Measurements from ENCODE around the gene LARGE1.

The LARGE1 gene

GRCh38 chr22:33735978-33736377 is 184.3 kb downstream of the LARGE1 start:
- Histone ChIP-seq H3K9ac (ENCODE audit: low read depth, low read length) (no peak overlapping the region), H3K27ac (ENCODE audit: low read depth, low read length) (no peak overlapping the region), H3K36me3 (ENCODE audit: control insufficient read depth, insufficient read depth, low read length) (no peaks in the 10 kb centered on the region), H3K4me3 (ENCODE audit: low read depth, low read length) (no peak overlapping the region), H3K9me3 (ENCODE audit: control insufficient read depth, insufficient read depth, low read length) (no peaks in the 10 kb centered on the region), H3K4me1 (ENCODE audit: control insufficient read depth, insufficient read depth, low read length) (peaks cover 40% of the 10 kb centered on the region), H3K27me3 (ENCODE audit: control insufficient read depth, insufficient read depth, low read length) (no peaks in the 10 kb centered on the region)

GRCh38 chr22:33728847-33729246 is 191.4 kb downstream of the LARGE1 start:
- H3K27ac ChIP-seq (ENCODE audit: low read depth, low read length) = no peak overlapping the region
- no peak overlapping the region for H3K9ac ChIP-seq (ENCODE audit: low read depth, low read length)
- H3K27me3 ChIP-seq (ENCODE audit: control insufficient read depth, insufficient read depth, low read length) = no peaks in the 10 kb centered on the region
- no peak overlapping the region for H3K4me3 ChIP-seq (ENCODE audit: low read depth, low read length)
- no peaks in the 10 kb centered on the region for H3K36me3 ChIP-seq (ENCODE audit: control insufficient read depth, insufficient read depth, low read length)
- peaks cover 6% of the 10 kb centered on the region for H3K4me1 ChIP-seq (ENCODE audit: control insufficient read depth, insufficient read depth, low read length)
- H3K9me3 ChIP-seq (ENCODE audit: control insufficient read depth, insufficient read depth, low read length) = no peaks in the 10 kb centered on the region

DNA sequence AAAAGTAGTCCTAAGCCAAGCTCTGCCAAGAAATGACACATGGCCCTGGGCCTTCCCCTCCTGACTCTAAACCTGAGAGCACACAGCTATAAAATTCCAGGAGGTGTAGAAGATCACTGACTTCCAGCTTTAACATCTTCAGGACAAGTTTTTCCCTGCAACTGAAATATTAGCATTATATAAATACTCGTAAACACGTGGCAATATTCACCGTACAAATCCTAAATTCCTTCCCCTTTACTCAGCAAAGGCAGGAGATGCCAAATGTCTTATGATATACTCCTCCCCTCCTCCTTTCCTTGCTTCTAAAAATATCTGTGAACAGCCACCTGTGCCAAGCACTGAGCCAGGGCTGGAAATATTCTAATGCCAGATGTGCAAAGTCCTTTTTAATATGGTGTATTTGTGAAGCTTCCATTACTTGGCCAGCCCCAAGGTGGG is 194.0 kb downstream of the LARGE1 start:
- H3K27ac ChIP-seq (ENCODE audit: low read depth, low read length) = no peak overlapping the region
- H3K9ac ChIP-seq (ENCODE audit: low read depth, low read length) = no peak overlapping the region
- 0 out of 2 replicates have a peak, but pooled peaks cover under 1% of the 10 kb centered on the region for H3K9me3 ChIP-seq (ENCODE audit: control insufficient read depth, insufficient read depth, low read length)
- no peak overlapping the region for H3K4me3 ChIP-seq (ENCODE audit: low read depth, low read length)
- H3K36me3 ChIP-seq (ENCODE audit: control insufficient read depth, insufficient read depth, low read length) = no peaks in the 10 kb centered on the region
- peaks cover 3% of the 10 kb centered on the region; the same call in 1 of the 2 replicates for H3K4me1 ChIP-seq (ENCODE audit: control insufficient read depth, insufficient read depth, low read length)
- H3K27me3 ChIP-seq (ENCODE audit: control insufficient read depth, insufficient read depth, low read length) = no peaks in the 10 kb centered on the region

- no peak overlapping the region for H3K27ac ChIP-seq (ENCODE audit: low read depth, low read length)
Measured at GRCh38 chr22:33723915-33724314, 196.4 kb downstream of the LARGE1 start.

GRCh38 chr22:33722816-33723215 is 197.5 kb downstream of the LARGE1 start:
- Histone ChIP-seq H3K9me3 (ENCODE audit: control insufficient read depth, insufficient read depth, low read length) (peaks cover 9% of the 10 kb centered on the region; the same call in 1 of the 2 replicates), H3K9ac (ENCODE audit: low read depth, low read length) (no peak overlapping the region), H3K27ac (ENCODE audit: low read depth, low read length) (no peak overlapping the region), H3K4me3 (ENCODE audit: low read depth, low read length) (no peak overlapping the region), H3K27me3 (ENCODE audit: control insufficient read depth, insufficient read depth, low read length) (no peaks in the 10 kb centered on the region), H3K36me3 (ENCODE audit: control insufficient read depth, insufficient read depth, low read length) (no peaks in the 10 kb centered on the region), H3K4me1 (ENCODE audit: control insufficient read depth, insufficient read depth, low read length) (peaks cover 3% of the 10 kb centered on the region; the same call in 1 of the 2 replicates)

More at GRCh38 chr22:33723915-33724314, 196.4 kb downstream of the LARGE1 start:
- Histone ChIP-seq H3K36me3 (ENCODE audit: control insufficient read depth, insufficient read depth, low read length) (no peaks in the 10 kb centered on the region), H3K4me3 (ENCODE audit: low read depth, low read length) (no peak overlapping the region), H3K9me3 (ENCODE audit: control insufficient read depth, insufficient read depth, low read length) (peaks cover 9% of the 10 kb centered on the region; the same call in 1 of the 2 replicates), H3K4me1 (ENCODE audit: control insufficient read depth, insufficient read depth, low read length) (peaks cover 3% of the 10 kb centered on the region; the same call in 1 of the 2 replicates), H3K27me3 (ENCODE audit: control insufficient read depth, insufficient read depth, low read length) (no peaks in the 10 kb centered on the region), H3K9ac (ENCODE audit: low read depth, low read length) (no peak overlapping the region)

DNA sequence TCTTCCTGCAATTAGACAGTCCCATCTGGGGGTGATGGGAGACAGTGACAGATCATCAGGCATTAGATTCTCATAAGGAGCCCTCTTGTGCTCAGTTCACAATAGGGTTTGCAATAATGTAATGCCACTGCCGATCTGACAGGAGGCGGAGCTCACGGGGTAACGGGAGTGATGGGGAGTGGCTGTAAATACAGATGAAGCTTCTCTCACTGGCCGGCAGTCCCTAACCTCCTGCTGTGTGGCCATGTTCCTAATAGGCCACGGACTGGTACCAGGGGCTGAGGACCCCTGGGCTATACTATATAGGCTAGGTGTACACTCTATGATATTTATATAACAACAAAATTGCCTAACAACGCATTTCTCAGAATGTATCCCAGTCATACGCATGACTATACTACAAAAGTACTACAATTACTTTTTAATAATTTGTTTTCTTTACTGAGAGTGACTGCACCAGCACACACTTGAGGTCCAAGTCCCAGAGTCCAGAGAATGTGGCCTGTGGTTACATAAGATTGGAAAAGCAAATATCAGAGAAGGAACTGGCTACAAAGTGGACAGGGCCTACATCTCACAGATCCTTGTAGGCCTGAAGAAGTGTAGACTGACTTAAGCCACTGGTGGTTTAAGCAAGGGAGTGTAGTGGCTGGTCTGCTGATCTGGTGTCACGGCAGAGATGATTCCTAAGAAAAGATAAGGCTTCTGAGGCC is 200.0 kb downstream of the LARGE1 start:
- H3K27me3 ChIP-seq (ENCODE audit: control insufficient read depth, insufficient read depth, low read length) = no peaks in the 10 kb centered on the region

DNA sequence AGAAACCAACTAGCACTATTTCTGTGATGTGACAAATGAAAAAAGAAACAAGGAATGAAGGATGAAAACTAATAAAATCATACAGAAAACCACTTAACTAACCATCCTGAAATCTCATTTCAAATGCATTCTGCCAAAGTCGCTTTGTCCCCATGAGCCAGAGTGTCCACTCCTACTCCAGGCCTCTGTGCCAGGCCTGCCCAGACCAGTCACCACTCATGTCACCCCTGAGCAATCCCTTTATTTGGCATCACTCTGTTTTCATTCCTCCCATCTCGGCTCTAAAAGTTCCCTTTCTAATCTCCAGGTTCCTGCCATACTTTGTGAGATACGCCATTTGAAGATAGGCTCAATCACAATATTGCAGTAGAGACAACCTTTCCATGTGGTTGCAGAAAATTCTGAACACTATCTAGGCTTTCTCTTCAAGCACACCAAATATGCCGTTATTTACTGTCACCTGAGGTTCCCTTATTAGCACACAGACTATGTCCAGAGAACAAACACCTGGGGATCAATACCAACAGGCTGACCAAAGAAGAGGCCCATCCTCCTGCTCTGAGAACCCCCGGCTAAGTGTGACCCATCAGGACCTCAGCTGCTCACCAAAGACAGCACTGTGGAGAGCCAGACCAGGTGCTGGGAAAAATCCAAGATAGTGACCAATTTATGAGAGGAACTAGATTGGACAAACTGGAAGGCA is 202.4 kb downstream of the LARGE1 start:
- H3K9ac ChIP-seq (ENCODE audit: low read depth, low read length) = no peak overlapping the region
- no peaks in the 10 kb centered on the region for H3K4me1 ChIP-seq (ENCODE audit: control insufficient read depth, insufficient read depth, low read length)
- H3K4me3 ChIP-seq (ENCODE audit: low read depth, low read length) = no peak overlapping the region
- H3K27ac ChIP-seq (ENCODE audit: low read depth, low read length) = no peak overlapping the region
- H3K27me3 ChIP-seq (ENCODE audit: control insufficient read depth, insufficient read depth, low read length) = no peaks in the 10 kb centered on the region
- H3K9me3 ChIP-seq (ENCODE audit: control insufficient read depth, insufficient read depth, low read length) = peaks cover 11% of the 10 kb centered on the region
- no peaks in the 10 kb centered on the region for H3K36me3 ChIP-seq (ENCODE audit: control insufficient read depth, insufficient read depth, low read length)

More for the DNA sequence above, 200.0 kb downstream of the LARGE1 start:
- no peaks in the 10 kb centered on the region for H3K36me3 ChIP-seq (ENCODE audit: control insufficient read depth, insufficient read depth, low read length)
- H3K4me3 ChIP-seq (ENCODE audit: low read depth, low read length) = no peak overlapping the region
- no peak overlapping the region for H3K9ac ChIP-seq (ENCODE audit: low read depth, low read length)
- H3K27ac ChIP-seq (ENCODE audit: low read depth, low read length) = no peak overlapping the region
- peaks cover 9% of the 10 kb centered on the region; the same call in 1 of the 2 replicates for H3K9me3 ChIP-seq (ENCODE audit: control insufficient read depth, insufficient read depth, low read length)
- no peaks in the 10 kb centered on the region for H3K4me1 ChIP-seq (ENCODE audit: control insufficient read depth, insufficient read depth, low read length)

- Histone ChIP-seq H3K4me3 (ENCODE audit: low read depth, low read length) (no peak overlapping the region), H3K9ac (ENCODE audit: low read depth, low read length) (no peak overlapping the region), H3K9me3 (ENCODE audit: control insufficient read depth, insufficient read depth, low read length) (peaks cover 7% of the 10 kb centered on the region)
Measured at GRCh38 chr22:33715237-33715985, 204.9 kb downstream of the LARGE1 start.

GRCh38 chr22:33710326-33710725 is 209.9 kb downstream of the LARGE1 start:
- H3K27ac ChIP-seq (ENCODE audit: low read depth, low read length) = no peak overlapping the region
- H3K4me1 ChIP-seq (ENCODE audit: control insufficient read depth, insufficient read depth, low read length) = peaks cover 10% of the 10 kb centered on the region
- H3K9ac ChIP-seq (ENCODE audit: low read depth, low read length) = no peak overlapping the region
- H3K27me3 ChIP-seq (ENCODE audit: control insufficient read depth, insufficient read depth, low read length) = no peaks in the 10 kb centered on the region
- H3K4me3 ChIP-seq (ENCODE audit: low read depth, low read length) = no peak overlapping the region
- H3K36me3 ChIP-seq (ENCODE audit: control insufficient read depth, insufficient read depth, low read length) = no peaks in the 10 kb centered on the region
- peaks cover 2% of the 10 kb centered on the region for H3K9me3 ChIP-seq (ENCODE audit: control insufficient read depth, insufficient read depth, low read length)

More at GRCh38 chr22:33715237-33715985, 204.9 kb downstream of the LARGE1 start:
- Histone ChIP-seq H3K4me1 (ENCODE audit: control insufficient read depth, insufficient read depth, low read length) (no peaks in the 10 kb centered on the region), H3K27me3 (ENCODE audit: control insufficient read depth, insufficient read depth, low read length) (no peaks in the 10 kb centered on the region), H3K27ac (ENCODE audit: low read depth, low read length) (no peak overlapping the region), H3K36me3 (ENCODE audit: control insufficient read depth, insufficient read depth, low read length) (no peaks in the 10 kb centered on the region)

DNA sequence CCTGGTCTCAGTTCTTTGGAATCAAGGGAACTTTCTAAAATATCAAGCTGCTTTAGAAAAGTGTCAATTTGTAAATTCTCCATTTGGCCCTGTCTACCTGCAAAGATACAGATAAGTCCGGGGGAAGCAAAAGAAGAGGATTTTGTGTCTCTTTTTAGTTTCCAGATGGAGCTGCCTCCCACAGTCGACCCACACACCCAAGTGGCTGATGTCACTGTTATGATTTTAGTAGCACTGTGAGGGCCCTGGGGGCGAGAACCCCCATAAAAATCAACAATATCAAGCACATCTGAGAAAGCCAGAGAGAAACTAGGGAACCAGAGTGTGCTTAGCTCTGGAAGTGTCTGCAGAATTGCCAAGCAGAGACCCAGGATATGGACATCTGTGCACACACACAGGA is 212.7 kb downstream of the LARGE1 start:
- no peaks in the 10 kb centered on the region for H3K36me3 ChIP-seq (ENCODE audit: control insufficient read depth, insufficient read depth, low read length)
- H3K9me3 ChIP-seq (ENCODE audit: control insufficient read depth, insufficient read depth, low read length) = no peaks in the 10 kb centered on the region
- no peak overlapping the region for H3K27ac ChIP-seq (ENCODE audit: low read depth, low read length)
- peaks cover 10% of the 10 kb centered on the region for H3K4me1 ChIP-seq (ENCODE audit: control insufficient read depth, insufficient read depth, low read length)
- no peak overlapping the region for H3K9ac ChIP-seq (ENCODE audit: low read depth, low read length)
- no peaks in the 10 kb centered on the region for H3K27me3 ChIP-seq (ENCODE audit: control insufficient read depth, insufficient read depth, low read length)
- H3K4me3 ChIP-seq (ENCODE audit: low read depth, low read length) = no peak overlapping the region
